Muscle of leg (tissue), 11 donors: ENCODE data around the gene TIGD3. TPM values are rescaled to one million over a fixed set of nuclear protein-coding genes. Genes with fewer than 3 reads are reported as not detected.
A peak's percentile ranks its signal among the peaks of the same experiment; 100 is the strongest.

Experiments
- DNase-seq: peaks from one replicate; pipeline ENCODE4 v3.0.0; 2013
- H3K27ac ChIP-seq: one replicate; pipeline ENCODE4 v1.5.1; 2013; ENCODE audit warnings: mild to moderate bottlenecking, low read length, control low read depth
- H3K27me3 ChIP-seq: one replicate; pipeline ENCODE4 v1.6.1; 2013; ENCODE audit warnings: low read length; ENCODE audit not compliant: control insufficient read depth, insufficient read depth
- H3K36me3 ChIP-seq: one replicate; pipeline ENCODE4 v1.6.1; 2013; ENCODE audit warnings: low read length; ENCODE audit not compliant: control insufficient read depth, insufficient read depth
- H3K4me1 ChIP-seq: one replicate; pipeline ENCODE4 v1.6.1; 2013; ENCODE audit warnings: low read length; ENCODE audit not compliant: control insufficient read depth, insufficient read depth
- H3K4me3 ChIP-seq: one replicate; pipeline ENCODE4 v1.5.1; 2013; ENCODE audit warnings: low read length, control low read depth
- H3K9me3 ChIP-seq: replicated peaks from 2 replicates; pipeline ENCODE4 v1.6.1; 2013; ENCODE audit warnings: low read depth, low read length; ENCODE audit not compliant: control insufficient read depth
- WGBS: methylation state at CpG from one replicate; pipeline ENCODE4 v1.1.5; 2013; ENCODE audit warnings: missing lambda C conversion rate; ENCODE audit not compliant: insufficient coverage; 5-methylcytosine and 5-hydroxymethylcytosine counted together
- polyA plus RNA-seq, 8 donors: library from polyadenylated mRNA; unstranded; fragments of 120-200 nt; gene quantifications; one replicate each; pipeline versions ENCODE4 v1.2.1 to v1.2.3, GENCODE V29; 2013; ENCODE audit warnings: inconsistent platforms in 1 of 8, low replicate concordance in 1 of 8; ENCODE audit not compliant: insufficient read length in 8 of 8, insufficient read depth in 1 of 8
- total RNA-seq: library from RNA; stranded (reverse); fragments of 120-200 nt; gene quantifications from one replicate; pipeline ENCODE4 v1.2.4, GENCODE V29; 2013

TIGD3 gene
- total and polyA plus RNA-seq, 9 donors = 0.12 to 0.32 (median 0.21) TPM

- H3K27me3 ChIP-seq = no peaks in the 10 kb centered on the region
- H3K9me3 ChIP-seq = no peaks in the 10 kb centered on the region
- H3K4me3 ChIP-seq = no peak overlapping the region
- H3K4me1 ChIP-seq = peaks cover 40% of the 10 kb centered on the region
- 83% methylated on average over 20 of the region's 20 CpGs for WGBS
- no peak for DNase-seq
- peaks cover 40% of the 10 kb centered on the region for H3K36me3 ChIP-seq
- no peak overlapping the region for H3K27ac ChIP-seq
Observed at GRCh38 chr11:65389294-65389980, 34.9 kb downstream of the TIGD3 start.

DNA sequence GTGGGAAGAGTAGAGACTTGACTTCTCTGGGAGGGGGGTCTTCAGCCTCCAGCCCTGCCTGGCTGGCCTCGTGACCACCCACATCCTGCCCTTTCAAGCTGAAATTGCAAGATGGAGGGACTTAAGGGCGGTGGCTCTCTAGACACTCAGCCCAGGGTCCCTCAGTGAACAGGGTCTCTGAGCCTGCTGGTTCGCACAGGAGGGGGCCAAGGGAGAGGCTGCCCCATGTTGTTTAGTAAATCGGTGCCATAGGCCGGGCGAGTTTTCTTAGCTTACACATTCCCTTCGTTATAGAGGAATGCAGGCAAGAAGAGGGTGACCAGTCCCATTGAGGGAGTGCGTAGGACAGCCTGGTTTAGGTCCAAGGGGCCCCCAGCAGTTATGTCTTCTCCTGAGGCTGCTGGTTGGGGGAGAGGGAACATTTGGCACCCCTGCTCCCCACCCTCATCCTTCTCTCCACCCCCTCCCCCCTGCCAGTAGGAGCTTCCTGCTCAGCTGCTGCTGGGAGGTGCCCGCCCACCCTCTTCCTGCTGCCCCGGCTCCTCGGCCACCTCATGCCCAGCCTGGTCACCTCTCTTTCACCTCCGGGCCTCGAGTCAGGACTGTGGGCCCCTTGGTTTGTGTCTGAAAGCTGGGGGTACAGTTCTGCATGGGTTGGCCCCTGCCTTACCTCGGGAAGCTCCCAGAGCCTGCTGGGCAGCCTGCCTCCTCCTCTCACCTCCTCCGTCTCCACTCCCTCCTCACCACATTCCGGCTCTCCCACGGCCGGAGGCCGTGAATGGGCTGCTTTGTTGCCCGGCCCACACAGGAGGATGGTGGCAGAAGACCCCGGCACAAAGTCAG lies 35.8 kb downstream of the TIGD3 start:
- no peaks in the 10 kb centered on the region for H3K27me3 ChIP-seq
- no peak for DNase-seq
- WGBS = 44% methylated on average over 18 of the region's 21 CpGs
- H3K27ac ChIP-seq = peak overlapping the region; percentile 62
- H3K4me3 ChIP-seq = no peak overlapping the region
- H3K36me3 ChIP-seq = peaks cover 46% of the 10 kb centered on the region
- H3K4me1 ChIP-seq = peaks cover 35% of the 10 kb centered on the region
- no peaks in the 10 kb centered on the region for H3K9me3 ChIP-seq

DNA sequence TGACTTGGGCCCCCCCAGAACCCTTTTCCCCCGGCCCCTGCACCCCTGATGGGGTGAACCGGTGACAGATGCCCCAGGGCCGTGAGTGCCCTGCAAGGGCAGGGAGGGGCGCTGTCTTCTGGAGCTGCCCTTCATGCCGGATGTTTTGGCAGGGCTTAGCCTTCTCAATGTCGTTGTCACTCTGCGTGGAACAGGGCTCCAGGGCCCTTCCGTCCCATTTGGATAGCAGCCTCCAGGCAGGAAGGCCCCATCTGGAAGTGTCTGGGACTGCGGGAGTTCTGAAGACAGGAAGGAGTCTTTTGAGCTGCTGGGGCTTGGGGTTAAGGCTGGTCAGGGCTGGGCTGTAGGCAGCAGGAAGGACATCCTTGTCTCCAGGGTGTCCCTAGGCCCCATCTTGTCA lies 36.4 kb downstream of the TIGD3 start:
- DNase-seq = no peak
- 40% methylated on average over 9 of the region's 9 CpGs for WGBS
- peaks cover 52% of the 10 kb centered on the region for H3K36me3 ChIP-seq

GRCh38 chr11:65392186-65392829 lies 37.8 kb downstream of the TIGD3 start:
- Histone ChIP-seq H3K36me3 (peaks cover 58% of the 10 kb centered on the region), H3K4me1 (peaks cover 21% of the 10 kb centered on the region)
- WGBS = 72% methylated on average over 10 of the region's 13 CpGs

More for the DNA sequence above, 36.4 kb downstream of the TIGD3 start:
- no peaks in the 10 kb centered on the region for H3K9me3 ChIP-seq
- no peak overlapping the region for H3K4me3 ChIP-seq
- H3K27ac ChIP-seq = peak overlapping the region; percentile 62
- peaks cover 30% of the 10 kb centered on the region for H3K4me1 ChIP-seq
- no peaks in the 10 kb centered on the region for H3K27me3 ChIP-seq

GRCh38 chr11:65392899-65393298 lies 38.3 kb downstream of the TIGD3 start:
- Histone ChIP-seq H3K27me3 (no peaks in the 10 kb centered on the region), H3K36me3 (peaks cover 61% of the 10 kb centered on the region), H3K27ac (no peak overlapping the region), H3K4me1 (peaks cover 20% of the 10 kb centered on the region), H3K9me3 (no peaks in the 10 kb centered on the region), H3K4me3 (no peak overlapping the region)
- 89% methylated on average over 5 of the region's 5 CpGs for WGBS
- no peak for DNase-seq

More at GRCh38 chr11:65392186-65392829, 37.8 kb downstream of the TIGD3 start:
- Histone ChIP-seq H3K4me3 (no peak overlapping the region), H3K27ac (no peak overlapping the region), H3K9me3 (no peaks in the 10 kb centered on the region), H3K27me3 (no peaks in the 10 kb centered on the region)
- no peak for DNase-seq

GRCh38 chr11:65393513-65394079 lies 39.0 kb downstream of the TIGD3 start:
- Histone ChIP-seq H3K9me3 (no peaks in the 10 kb centered on the region), H3K27me3 (no peaks in the 10 kb centered on the region), H3K4me1 (peaks cover 16% of the 10 kb centered on the region), H3K36me3 (peaks cover 61% of the 10 kb centered on the region), H3K27ac (no peak overlapping the region), H3K4me3 (no peak overlapping the region)
- WGBS = 80% methylated on average over 17 of the region's 17 CpGs
- DNase-seq = no peak

- 93% methylated on average over 19 of the region's 20 CpGs for WGBS
- H3K9me3 ChIP-seq = no peaks in the 10 kb centered on the region
- no peak for DNase-seq
- no peak overlapping the region for H3K4me3 ChIP-seq
- no peaks in the 10 kb centered on the region for H3K27me3 ChIP-seq
- H3K4me1 ChIP-seq = peaks cover 16% of the 10 kb centered on the region
- H3K36me3 ChIP-seq = peaks cover 58% of the 10 kb centered on the region
- no peak overlapping the region for H3K27ac ChIP-seq
Observed at GRCh38 chr11:65394125-65394536, 39.6 kb downstream of the TIGD3 start.

GRCh38 chr11:65395961-65396530 lies 41.5 kb downstream of the TIGD3 start:
- peaks cover 4% of the 10 kb centered on the region for H3K4me1 ChIP-seq
- H3K4me3 ChIP-seq = no peak overlapping the region
- H3K27me3 ChIP-seq = no peaks in the 10 kb centered on the region
- H3K27ac ChIP-seq = no peak overlapping the region
- DNase-seq = no peak
- 85% methylated on average over 12 of the region's 15 CpGs for WGBS
- peaks cover 68% of the 10 kb centered on the region for H3K36me3 ChIP-seq
- no peaks in the 10 kb centered on the region for H3K9me3 ChIP-seq

- H3K36me3 ChIP-seq = peaks cover 62% of the 10 kb centered on the region
- DNase-seq = no peak
- H3K4me3 ChIP-seq = no peak overlapping the region
- no peaks in the 10 kb centered on the region for H3K27me3 ChIP-seq
- H3K4me1 ChIP-seq = no peaks in the 10 kb centered on the region
- no peaks in the 10 kb centered on the region for H3K9me3 ChIP-seq
- no peak overlapping the region for H3K27ac ChIP-seq
- WGBS = 89% methylated on average over 38 of the region's 38 CpGs
Observed at GRCh38 chr11:65396769-65397745, 42.5 kb downstream of the TIGD3 start.
